OCI-LY7 (cell line): ENCODE results near the gene HMG20B. TPM values are rescaled to one million over a fixed set of nuclear protein-coding genes. Genes with fewer than 3 reads are reported as not detected.

Source experiments
- BruUV-seq: library from RNA; stranded (reverse); fragments of 400-500 nt; replicated peaks from 2 replicates; lab custom pipeline; 2021; lab: Mats Ljungman, UMichigan
- CTCF ChIA-PET: fragments of 300-600 bp; sonication (Branson Sonifier 250); formaldehyde crosslinking; loops from one replicate; lab custom pipeline; 2022; ENCODE audit warnings: antibody characterized with exemption; ENCODE audit not compliant: unreplicated experiment; lab: Charles Lee
- POLR2A ChIA-PET: fragments of 300-600 bp; sonication (Branson Sonifier 250); formaldehyde crosslinking; loops from one replicate; lab custom pipeline; 2022; ENCODE audit warnings: antibody characterized with exemption; lab: Charles Lee
- DNase-seq: peaks from one replicate; pipeline ENCODE4 v3.0.0-alpha.2; 2015; ENCODE audit warnings: low spot score
- H2AFZ ChIP-seq: fragments of 200-600 bp; sonication (generic), shearing (Covaris generic); 2 replicates; pipeline ENCODE4 v1.6.1; 2014; ENCODE audit warnings: mild to moderate bottlenecking, antibody characterized with exemption, low read length, moderate library complexity
- H3K27ac ChIP-seq: fragments of 200-600 bp; sonication (generic); 2 replicates; pipeline ENCODE4 v1.5.1; 2014; ENCODE audit warnings: mixed run types, low read depth, mild to moderate bottlenecking, moderate library complexity, low read length, inconsistent platforms; ENCODE audit not compliant: poor library complexity, severe bottlenecking
- H3K36me3 ChIP-seq: fragments of 200-600 bp; sonication (generic); 2 replicates; pipeline ENCODE4 v1.6.1; 2014; ENCODE audit warnings: mild to moderate bottlenecking, antibody characterized with exemption, low read length, moderate library complexity, mixed read lengths; ENCODE audit not compliant: insufficient read depth
- H3K4me1 ChIP-seq: fragments of 200-600 bp; sonication (generic); 2 replicates; pipeline ENCODE4 v1.5.1; 2014; ENCODE audit warnings: mild to moderate bottlenecking, low read length; ENCODE audit not compliant: insufficient read depth, poor library complexity, severe bottlenecking
- H3K4me2 ChIP-seq: fragments of 200-600 bp; sonication (generic); 2 replicates; pipeline ENCODE4 v1.6.1; 2014; ENCODE audit warnings: mild to moderate bottlenecking, low read length
- H3K4me3 ChIP-seq: fragments of 200-600 bp; sonication (generic); 2 replicates; pipeline ENCODE4 v1.5.1; 2014; ENCODE audit warnings: mild to moderate bottlenecking, low read depth, low read length; ENCODE audit not compliant: poor library complexity, severe bottlenecking
- H3K79me2 ChIP-seq: fragments of 200-600 bp; sonication (generic); 2 replicates; pipeline ENCODE4 v1.6.1; 2016; ENCODE audit warnings: low read depth, mild to moderate bottlenecking, low read length, moderate library complexity, mixed read lengths; ENCODE audit not compliant: insufficient read depth
- H3K9me2 ChIP-seq: fragments of 200-600 bp; sonication (generic); 2 replicates; pipeline ENCODE4 v1.6.1; 2016; ENCODE audit warnings: mild to moderate bottlenecking, low read length, mixed read lengths; ENCODE audit not compliant: insufficient read depth
- H3K9me3 ChIP-seq: fragments of 200-600 bp; sonication (generic); 2 replicates; pipeline ENCODE4 v1.6.1; 2014; ENCODE audit warnings: mild to moderate bottlenecking, mixed run types, low read length, mixed read lengths
- H4K20me1 ChIP-seq: fragments of 200-600 bp; sonication (generic); 2 replicates; pipeline ENCODE4 v1.6.1; 2014; ENCODE audit warnings: mild to moderate bottlenecking, antibody characterized with exemption, low read length, moderate library complexity, mixed read lengths; ENCODE audit not compliant: insufficient read depth
- EZH2phosphoT487 ChIP-seq: fragments of 200-600 bp; sonication (generic); IDR thresholded peaks from 2 replicates; pipeline ENCODE4 v1.6.1; 2018; ENCODE audit warnings: low read depth, borderline replicate concordance, mild to moderate bottlenecking, mixed run types, antibody characterized with exemption, low read length, moderate library complexity, mixed read lengths
- intact Hi-C: fragments of 100-400 bp; cut with micrococcal nuclease; formaldehyde crosslinking; loops from one replicate; pipeline ENCODE4 v1.10.0; 2022; ENCODE audit not compliant: unreplicated experiment
- total RNA-seq, 2 experiments: library from RNA; depleted of rRNA in 1 of 2; stranded (reverse); fragments of >200 nt in 1 of 2; shearing (Covaris generic) in 1 of 2; gene quantifications; 2 replicates each; pipeline ENCODE4 v1.2.3, GENCODE V29; 2014 to 2022
- TF ChIP-seq, protein P1 (sequence below): fragments of 200-600 bp; sonication (generic); conservative IDR thresholded peaks from 2 replicates; pipeline ENCODE4 v1.5.1; 2014; ENCODE audit warnings: mild to moderate bottlenecking, antibody characterized with exemption, low read length, moderate library complexity, mixed read lengths

The HMG20B gene
- total RNA-seq, 2 experiments from 2014 or later: 91.0 to 119 TPM

- intact Hi-C loops: no loop called here
- BruUV-seq: no TSS peak
- Histone ChIP-seq H3K79me2 (peaks cover 16% of the 10 kb centered on the region), H3K9me3 (no peaks in the 10 kb centered on the region), H2AFZ (no peak overlapping the region), H3K4me3 (no peak overlapping the region), H3K4me2 (no peak overlapping the region), H3K9me2 (no peaks in the 10 kb centered on the region), H3K4me1 (peaks cover 13% of the 10 kb centered on the region), H4K20me1 (0 out of 2 replicates have a peak, but pooled peaks cover 10% of the 10 kb centered on the region), H3K27ac (no peak overlapping the region), H3K36me3 (peaks cover 40% of the 10 kb centered on the region)
- no peak for DNase-seq
- ChIA-PET POLR2A (no interaction called here), CTCF (no interaction called here)
- TF ChIP-seq, protein P1, sequence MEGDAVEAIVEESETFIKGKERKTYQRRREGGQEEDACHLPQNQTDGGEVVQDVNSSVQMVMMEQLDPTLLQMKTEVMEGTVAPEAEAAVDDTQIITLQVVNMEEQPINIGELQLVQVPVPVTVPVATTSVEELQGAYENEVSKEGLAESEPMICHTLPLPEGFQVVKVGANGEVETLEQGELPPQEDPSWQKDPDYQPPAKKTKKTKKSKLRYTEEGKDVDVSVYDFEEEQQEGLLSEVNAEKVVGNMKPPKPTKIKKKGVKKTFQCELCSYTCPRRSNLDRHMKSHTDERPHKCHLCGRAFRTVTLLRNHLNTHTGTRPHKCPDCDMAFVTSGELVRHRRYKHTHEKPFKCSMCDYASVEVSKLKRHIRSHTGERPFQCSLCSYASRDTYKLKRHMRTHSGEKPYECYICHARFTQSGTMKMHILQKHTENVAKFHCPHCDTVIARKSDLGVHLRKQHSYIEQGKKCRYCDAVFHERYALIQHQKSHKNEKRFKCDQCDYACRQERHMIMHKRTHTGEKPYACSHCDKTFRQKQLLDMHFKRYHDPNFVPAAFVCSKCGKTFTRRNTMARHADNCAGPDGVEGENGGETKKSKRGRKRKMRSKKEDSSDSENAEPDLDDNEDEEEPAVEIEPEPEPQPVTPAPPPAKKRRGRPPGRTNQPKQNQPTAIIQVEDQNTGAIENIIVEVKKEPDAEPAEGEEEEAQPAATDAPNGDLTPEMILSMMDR: no peak
- TF ChIP-seq EZH2phosphoT487: no peak
These were observed 48.2 kb downstream of the HMG20B start for GRCh38 chr19:3620817-3621547.

GRCh38 chr19:3621689-3622088 is 48.9 kb downstream of the HMG20B start:
- H3K27ac ChIP-seq: no peak overlapping the region
- no peaks in the 10 kb centered on the region for H3K9me3 ChIP-seq
- ChIA-PET POLR2A (interaction anchor here (0.7 kb wide), 1 partner anchor 142 kb away, joined by 3 read pairs; no protein-coding TSS in a partner anchor), CTCF (interaction anchor here (0.6 kb wide), 2 partner anchors 32 to 77 kb away, joined by 3 to 4 read pairs; no protein-coding TSS in a partner anchor)
- no peak for DNase-seq
- no peak for TF ChIP-seq EZH2phosphoT487
- TF ChIP-seq, protein P1: no peak
- 0 out of 2 replicates have a peak, but pooled peaks cover 11% of the 10 kb centered on the region for H4K20me1 ChIP-seq
- no TSS peak for BruUV-seq
- H3K79me2 ChIP-seq: peaks cover 21% of the 10 kb centered on the region
- no peak overlapping the region for H2AFZ ChIP-seq
- H3K4me3 ChIP-seq: no peak overlapping the region
- H3K4me2 ChIP-seq: no peak overlapping the region
- peaks cover 13% of the 10 kb centered on the region for H3K4me1 ChIP-seq
- no peaks in the 10 kb centered on the region for H3K9me2 ChIP-seq
- intact Hi-C loops: no loop called here
- H3K36me3 ChIP-seq: peaks cover 40% of the 10 kb centered on the region

GRCh38 chr19:3622224-3622623 is 49.5 kb downstream of the HMG20B start:
- Histone ChIP-seq H3K4me3 (no peak overlapping the region), H2AFZ (no peak overlapping the region), H3K4me2 (no peak overlapping the region), H3K79me2 (peaks cover 21% of the 10 kb centered on the region), H3K9me2 (no peaks in the 10 kb centered on the region), H3K9me3 (no peaks in the 10 kb centered on the region), H3K36me3 (peaks cover 40% of the 10 kb centered on the region), H3K27ac (no peak overlapping the region), H3K4me1 (peaks cover 15% of the 10 kb centered on the region), H4K20me1 (0 out of 2 replicates have a peak, but pooled peaks cover 11% of the 10 kb centered on the region)
- TF ChIP-seq EZH2phosphoT487: no peak
- TF ChIP-seq, protein P1: no peak
- ChIA-PET POLR2A (interaction anchor here (0.7 kb wide), 1 partner anchor 141 kb away, joined by 3 read pairs; no protein-coding TSS in a partner anchor), CTCF (interaction anchor here (0.6 kb wide), 2 partner anchors 31 to 78 kb away, joined by 3 to 4 read pairs; no protein-coding TSS in a partner anchor)
- DNase-seq: no peak
- intact Hi-C loops: no loop called here
- BruUV-seq: no TSS peak
